KMS-11 (cell line): Measurements from ENCODE around the gene HPSE2.

Experiments used
- H2AFZ ChIP-seq: fragments of 200-600 bp; sonication (generic); 2 replicates; pipeline ENCODE4 v1.6.1; 2016; ENCODE audit warnings: antibody characterized with exemption, mixed run types, low read depth
- H3K27ac ChIP-seq: fragments of 200-600 bp; sonication (generic); 2 replicates; pipeline ENCODE4 v1.6.1; 2016; ENCODE audit warnings: mild to moderate bottlenecking, mixed run types
- H3K27me3 ChIP-seq: fragments of 200-600 bp; sonication (generic); 2 replicates; pipeline ENCODE4 v1.6.1; 2017; ENCODE audit warnings: mild to moderate bottlenecking, low read depth, mixed run types, moderate library complexity; ENCODE audit not compliant: insufficient read depth
- H3K36me3 ChIP-seq: fragments of 200-600 bp; sonication (generic); 2 replicates; pipeline ENCODE4 v1.6.1; 2017; ENCODE audit warnings: mild to moderate bottlenecking, mixed run types; ENCODE audit not compliant: insufficient read depth
- H3K4me1 ChIP-seq: fragments of 200-600 bp; sonication (generic); 2 replicates; pipeline ENCODE4 v1.6.1; 2016; ENCODE audit warnings: mild to moderate bottlenecking, low read depth, mixed run types; ENCODE audit not compliant: poor library complexity, severe bottlenecking
- H3K4me2 ChIP-seq: fragments of 200-600 bp; sonication (generic); 2 replicates; pipeline ENCODE4 v1.7.0; 2016; ENCODE audit warnings: mild to moderate bottlenecking, mixed run types
- H3K4me3 ChIP-seq: fragments of 200-600 bp; sonication (generic); IDR thresholded peaks from 2 replicates; pipeline ENCODE4 v1.6.1; 2017; ENCODE audit warnings: low read depth, low read length, mixed read lengths; ENCODE audit not compliant: insufficient read depth
- H3K79me2 ChIP-seq: fragments of 200-600 bp; sonication (generic); 2 replicates; pipeline ENCODE4 v1.6.1; 2016; ENCODE audit warnings: low read depth, mixed run types; ENCODE audit not compliant: insufficient read depth
- H3K9ac ChIP-seq: fragments of 200-600 bp; sonication (generic); 2 replicates; pipeline ENCODE4 v1.6.1; 2016; ENCODE audit warnings: mild to moderate bottlenecking, mixed run types
- H4K20me1 ChIP-seq: fragments of 200-600 bp; sonication (generic); 2 replicates; pipeline ENCODE4 v1.6.1; 2016; ENCODE audit warnings: mild to moderate bottlenecking, mixed run types; ENCODE audit not compliant: insufficient read depth
- CTCF ChIP-seq: fragments of 200-600 bp; sonication (generic); conservative IDR thresholded peaks from 2 replicates; pipeline ENCODE4 v1.6.1; 2017; ENCODE audit warnings: low read depth, mild to moderate bottlenecking, antibody characterized with exemption, low read length, moderate library complexity, mixed read lengths

HPSE2 gene

DNA sequence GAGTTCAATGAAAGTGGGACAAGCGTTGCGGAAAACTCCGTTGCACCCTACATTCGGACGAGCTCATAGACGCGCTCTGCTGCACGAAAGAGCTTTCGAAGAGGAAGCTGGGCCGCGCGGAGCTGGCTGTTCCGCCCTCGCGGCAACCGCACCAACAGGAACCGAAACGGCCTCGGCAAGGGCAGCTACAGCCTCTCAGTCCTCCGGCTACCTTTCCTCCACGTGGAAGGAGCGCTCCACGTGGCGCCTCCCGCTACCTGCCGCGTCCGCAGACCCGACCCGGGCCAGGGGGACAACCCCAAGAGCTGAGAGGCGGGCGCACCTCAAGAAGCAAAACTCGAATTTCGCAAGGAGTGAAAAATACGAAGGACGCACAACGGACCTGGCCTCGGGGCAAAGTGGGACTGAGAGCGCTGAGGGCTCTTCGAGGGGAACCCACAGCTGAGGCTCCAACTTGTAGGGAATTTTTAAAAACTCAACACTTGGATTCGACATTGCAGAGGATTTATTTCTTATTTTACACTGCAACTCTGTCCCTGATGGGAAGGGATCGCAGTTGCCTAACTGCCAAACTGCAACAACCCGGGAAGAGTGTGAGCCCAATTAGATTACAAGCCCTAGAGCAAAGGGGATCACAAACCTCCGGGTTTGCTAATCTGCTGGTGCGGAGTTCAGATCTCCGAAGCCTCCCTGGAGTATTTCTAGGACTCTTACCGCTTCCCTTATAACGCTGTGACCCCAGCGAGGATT, 1.4 kb downstream of the HPSE2 start:
- H3K27me3 ChIP-seq, result no peaks in the 10 kb centered on the region
- no peak overlapping the region for H3K4me3 ChIP-seq

GRCh38 chr10:99233689-99234037, 2.0 kb downstream of the HPSE2 start:
- H3K36me3 ChIP-seq, result no peaks in the 10 kb centered on the region
- H3K9ac ChIP-seq, result peak overlapping the region; percentile 79; the same call in 1 of the 2 replicates
- TF ChIP-seq CTCF, result no peak
- H3K4me2 ChIP-seq, result peak overlapping the region; percentile 80
- H3K79me2 ChIP-seq, result no peaks in the 10 kb centered on the region
- no peak overlapping the region for H3K4me3 ChIP-seq
- H3K4me1 ChIP-seq, result no peaks in the 10 kb centered on the region
- peak overlapping the region; percentile 85 for H2AFZ ChIP-seq
- H3K27me3 ChIP-seq, result no peaks in the 10 kb centered on the region
- no peak overlapping the region for H3K27ac ChIP-seq
- H4K20me1 ChIP-seq, result no peaks in the 10 kb centered on the region

More for the DNA sequence above, 1.4 kb downstream of the HPSE2 start:
- Histone ChIP-seq H4K20me1 (no peaks in the 10 kb centered on the region), H3K4me2 (peak overlapping the region; percentile 80), H3K27ac (peak overlapping the region; percentile 13; the same call in 1 of the 2 replicates), H2AFZ (peak overlapping the region; percentile 85), H3K4me1 (no peaks in the 10 kb centered on the region), H3K79me2 (no peaks in the 10 kb centered on the region), H3K36me3 (no peaks in the 10 kb centered on the region), H3K9ac (peak overlapping the region; percentile 79)
- TF ChIP-seq CTCF, result no peak

GRCh38 chr10:99233000-99233688, 2.5 kb downstream of the HPSE2 start:
- TF ChIP-seq CTCF, result no peak
- Histone ChIP-seq H3K4me2 (peak overlapping the region; percentile 80; the same call in 1 of the 2 replicates), H3K27ac (no peak overlapping the region), H3K36me3 (no peaks in the 10 kb centered on the region), H3K27me3 (no peaks in the 10 kb centered on the region), H3K79me2 (no peaks in the 10 kb centered on the region), H3K9ac (no peak overlapping the region), H4K20me1 (no peaks in the 10 kb centered on the region), H3K4me3 (no peak overlapping the region), H3K4me1 (no peaks in the 10 kb centered on the region), H2AFZ (peak overlapping the region; percentile 85; the same call in 1 of the 2 replicates)

DNA sequence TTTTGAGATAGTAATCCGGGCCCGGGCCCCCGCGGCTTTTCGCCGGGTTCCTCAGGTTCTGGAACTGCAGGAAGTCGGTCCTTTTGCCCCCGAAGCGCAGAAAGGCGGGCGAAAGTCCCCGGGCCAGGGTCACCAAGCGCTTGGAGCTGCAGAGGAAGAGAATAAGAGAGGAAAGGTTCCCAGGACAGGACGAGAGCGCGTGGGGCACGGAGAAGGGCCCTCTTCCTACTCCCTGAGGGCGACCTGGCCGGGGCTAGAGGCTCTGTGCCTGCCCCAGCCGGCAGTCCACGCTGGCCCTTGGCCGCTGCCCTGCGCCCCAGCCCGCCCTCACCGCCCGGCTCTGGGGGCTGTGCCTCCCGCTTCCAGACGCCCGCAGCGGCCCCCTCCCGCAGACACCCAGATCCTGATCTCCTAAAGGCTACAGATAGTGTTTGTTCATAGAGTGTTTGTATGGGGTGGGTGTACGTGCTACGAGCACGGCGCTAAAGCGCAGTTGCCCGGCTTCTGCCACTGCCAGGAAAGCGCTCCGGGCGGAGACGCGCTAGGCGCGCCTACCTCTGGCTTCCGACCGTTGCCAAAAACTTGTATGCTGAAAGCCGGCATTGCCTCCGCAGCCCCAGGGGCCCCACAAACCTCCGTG, 3.2 kb downstream of the HPSE2 start:
- no peaks in the 10 kb centered on the region for H3K79me2 ChIP-seq
- H3K27me3 ChIP-seq, result no peaks in the 10 kb centered on the region
- H4K20me1 ChIP-seq, result no peaks in the 10 kb centered on the region
- no peaks in the 10 kb centered on the region for H3K4me1 ChIP-seq
- H3K36me3 ChIP-seq, result no peaks in the 10 kb centered on the region
- no peak overlapping the region for H3K9ac ChIP-seq
- no peak overlapping the region for H2AFZ ChIP-seq
- H3K27ac ChIP-seq, result no peak overlapping the region
- no peak overlapping the region for H3K4me2 ChIP-seq
- H3K4me3 ChIP-seq, result no peak overlapping the region
- TF ChIP-seq CTCF, result no peak
